ENCODE data around the gene ENOPH1.

The ENOPH1 gene

GRCh38 chr4:82508011-82508410 is 77.6 kb downstream of the ENOPH1 start:
- no peak for TF ChIP-seq CTCF (IDR thresholded peaks at IDR 0.05; ENCODE audit: low read depth, low read length, missing control alignments)
- no peak overlapping the region for H3K27ac ChIP-seq
- no peak overlapping the region for H3K4me3 ChIP-seq (ENCODE audit: low read depth, low read length)
- in situ Hi-C loops (cut with HindIII; ENCODE audit: low pct_ligation_motif_present, low sequenced_read_pairs) = no loop called here
- H3K36me3 ChIP-seq (replicated peaks) = no peaks in the 10 kb centered on the region
- DNase-seq = no peak
- H3K27me3 ChIP-seq (replicated peaks) = peaks cover 2% of the 10 kb centered on the region

GRCh38 chr4:82508806-82509428 is 78.5 kb downstream of the ENOPH1 start:
- no peaks in the 10 kb centered on the region for H3K36me3 ChIP-seq (replicated peaks)
- no peak for DNase-seq
- no peak for TF ChIP-seq CTCF (IDR thresholded peaks at IDR 0.05; ENCODE audit: low read depth, low read length, missing control alignments)
- H3K27ac ChIP-seq = no peak overlapping the region
- H3K27me3 ChIP-seq (replicated peaks) = peaks cover 2% of the 10 kb centered on the region
- in situ Hi-C loops (cut with HindIII; ENCODE audit: low pct_ligation_motif_present, low sequenced_read_pairs) = no loop called here
- no peak overlapping the region for H3K4me3 ChIP-seq (ENCODE audit: low read depth, low read length)

- no peak for TF ChIP-seq CTCF (IDR thresholded peaks at IDR 0.05; ENCODE audit: low read depth, low read length, missing control alignments)
- no peak overlapping the region for H3K27ac ChIP-seq
- H3K4me3 ChIP-seq (ENCODE audit: low read depth, low read length) = no peak overlapping the region
- no peak for DNase-seq
- H3K27me3 ChIP-seq (replicated peaks) = peaks cover 2% of the 10 kb centered on the region
- in situ Hi-C loops (cut with HindIII; ENCODE audit: low pct_ligation_motif_present, low sequenced_read_pairs) = no loop called here
- H3K36me3 ChIP-seq (replicated peaks) = no peaks in the 10 kb centered on the region
Observed at GRCh38 chr4:82510216-82510615, 79.8 kb downstream of the ENOPH1 start.
